Psoas muscle (tissue), 8 donors: ENCODE results near the gene ZHX3. TPM values are rescaled to one million over a fixed set of nuclear protein-coding genes. Genes with fewer than 3 reads are reported as not detected.

Experiments
- ATAC-seq, 4 donors: fragments of 200-7000 bp; cut with Tn5 transposase; one replicate each; pipeline ENCODE4 v1.9.1; 2020; ENCODE audit warnings: moderate library complexity in 3 of 4, mild to moderate bottlenecking in 2 of 4
- DNase-seq, 2 donors: peaks; one replicate each; pipeline ENCODE4 v3.0.0-alpha.2; 2020
- H3K27ac ChIP-seq: fragments of 200-600 bp; one replicate; pipeline ENCODE4 v1.8.0; 2022
- H3K27me3 ChIP-seq, 3 donors: fragments of 200-600 bp in 1 of 3; one replicate each; pipeline versions ENCODE4 v1.6.1 to v1.8.0; 2013 to 2022; ENCODE audit warnings: low read length in 2 of 3, mild to moderate bottlenecking in 2 of 3, moderate library complexity in 1 of 3; ENCODE audit not compliant: insufficient read depth in 3 of 3
- H3K36me3 ChIP-seq, 2 donors: fragments of 200-600 bp in 1 of 2; one replicate each; pipeline versions ENCODE4 v1.6.1 to v1.8.0; 2013 to 2022; ENCODE audit warnings: low read depth in 1 of 2, mild to moderate bottlenecking in 1 of 2, moderate library complexity in 1 of 2; ENCODE audit not compliant: insufficient read depth in 1 of 2
- H3K4me1 ChIP-seq: fragments of 200-600 bp; one replicate; pipeline ENCODE4 v1.8.0; 2022
- H3K4me3 ChIP-seq: fragments of 200-600 bp; one replicate; pipeline ENCODE4 v1.8.0; 2022; ENCODE audit warnings: mild to moderate bottlenecking
- H3K9me3 ChIP-seq: fragments of 200-600 bp; one replicate; pipeline ENCODE4 v1.8.0; 2022
- WGBS, 3 donors: extraction: QIAGEN DNeasy Blood & Tissue Kit; methylation state at CpG; one replicate each; pipeline versions ENCODE4 v1.1.6 to v1.1.7; 2013; 5-methylcytosine and 5-hydroxymethylcytosine counted together
- intact Hi-C, 2 donors: fragments of 100-400 bp; cut with DNase I; formaldehyde crosslinking; loops; one replicate each; pipeline versions ENCODE4 v1.11.0 to v1.14.2; 2022
- polyA plus RNA-seq, 3 donors: library from polyadenylated mRNA; stranded (reverse); fragments of 200-250 nt; gene quantifications; one replicate each; pipeline ENCODE4 v1.2.3, GENCODE V29; 2013
- total RNA-seq, 4 donors: library from RNA; stranded (reverse); fragmentation: NEBNext Ultra II Directional in 2 of 4; extraction: Animal tissue kit (Norgen Biotek cat#: 25700) in 2 of 4; gene quantifications; one replicate each; pipeline versions ENCODE4 v1.2.1 to v1.2.4, GENCODE V29; 2021 to 2023
- TF ChIP-seq, protein P1 (sequence below): fragments of 200-600 bp; IDR thresholded peaks from one replicate; pipeline ENCODE4 v1.8.0; 2022; ENCODE audit warnings: antibody characterized with exemption
- donor health status: healthy with polysubstance abuse.
- donor health status: DM: no; HTN: no; CAD: no; lungs with moderate emphysema.
- donor health status: Bipolar disorder and iron deficiency.
- donor health status: healthy.
- donor health status: DM: yes; HTN: yes; CAD: no.
- donor health status: DM: no; HTN: no; CAD: no.
- donor health status: DM: no; HTN: no; CAD: no.
- donor health status: DM: yes; HTN: yes; CAD: no.

The ZHX3 gene
- total and polyA plus RNA-seq, 7 donors, result 7.0 to 47.7 (median 39.6) TPM

GRCh38 chr20:41228858-41229257 is 88.7 kb downstream of the ZHX3 start:
- intact Hi-C loops, result loop anchor here in 1 of 2 donors (5.0 kb wide), 1 partner anchor 47 kb away; no protein-coding TSS in a partner anchor
- Histone ChIP-seq H3K4me1 (peaks cover 42% of the 10 kb centered on the region), H3K9me3 (no peaks in the 10 kb centered on the region), H3K27ac (no peak overlapping the region), H3K4me3 (no peak overlapping the region), H3K27me3 (no peaks in the 10 kb centered on the region), H3K36me3 (peaks cover 0 to 2% of the 10 kb centered on the region in 2 donors)
- TF ChIP-seq, protein P1, sequence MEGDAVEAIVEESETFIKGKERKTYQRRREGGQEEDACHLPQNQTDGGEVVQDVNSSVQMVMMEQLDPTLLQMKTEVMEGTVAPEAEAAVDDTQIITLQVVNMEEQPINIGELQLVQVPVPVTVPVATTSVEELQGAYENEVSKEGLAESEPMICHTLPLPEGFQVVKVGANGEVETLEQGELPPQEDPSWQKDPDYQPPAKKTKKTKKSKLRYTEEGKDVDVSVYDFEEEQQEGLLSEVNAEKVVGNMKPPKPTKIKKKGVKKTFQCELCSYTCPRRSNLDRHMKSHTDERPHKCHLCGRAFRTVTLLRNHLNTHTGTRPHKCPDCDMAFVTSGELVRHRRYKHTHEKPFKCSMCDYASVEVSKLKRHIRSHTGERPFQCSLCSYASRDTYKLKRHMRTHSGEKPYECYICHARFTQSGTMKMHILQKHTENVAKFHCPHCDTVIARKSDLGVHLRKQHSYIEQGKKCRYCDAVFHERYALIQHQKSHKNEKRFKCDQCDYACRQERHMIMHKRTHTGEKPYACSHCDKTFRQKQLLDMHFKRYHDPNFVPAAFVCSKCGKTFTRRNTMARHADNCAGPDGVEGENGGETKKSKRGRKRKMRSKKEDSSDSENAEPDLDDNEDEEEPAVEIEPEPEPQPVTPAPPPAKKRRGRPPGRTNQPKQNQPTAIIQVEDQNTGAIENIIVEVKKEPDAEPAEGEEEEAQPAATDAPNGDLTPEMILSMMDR, result no peak
- ATAC-seq (no peak), DNase-seq (no peak)

GRCh38 chr20:41226426-41226825 is 91.1 kb downstream of the ZHX3 start:
- ATAC-seq (no peak), DNase-seq (no peak)
- Histone ChIP-seq H3K36me3 (peaks cover 0 to 2% of the 10 kb centered on the region in 2 donors), H3K9me3 (no peaks in the 10 kb centered on the region), H3K4me1 (peaks cover 46% of the 10 kb centered on the region), H3K27me3 (no peaks in the 10 kb centered on the region), H3K4me3 (no peak overlapping the region), H3K27ac (no peak overlapping the region)
- WGBS, 3 donors, result 93 to 100% (median 96%) methylated on average over 1 of the region's 1 CpG
- TF ChIP-seq, protein P1, result no peak
- intact Hi-C loops, result loop anchor here in 1 of 2 donors (5.0 kb wide), 1 partner anchor 44 kb away; no protein-coding TSS in a partner anchor

DNA sequence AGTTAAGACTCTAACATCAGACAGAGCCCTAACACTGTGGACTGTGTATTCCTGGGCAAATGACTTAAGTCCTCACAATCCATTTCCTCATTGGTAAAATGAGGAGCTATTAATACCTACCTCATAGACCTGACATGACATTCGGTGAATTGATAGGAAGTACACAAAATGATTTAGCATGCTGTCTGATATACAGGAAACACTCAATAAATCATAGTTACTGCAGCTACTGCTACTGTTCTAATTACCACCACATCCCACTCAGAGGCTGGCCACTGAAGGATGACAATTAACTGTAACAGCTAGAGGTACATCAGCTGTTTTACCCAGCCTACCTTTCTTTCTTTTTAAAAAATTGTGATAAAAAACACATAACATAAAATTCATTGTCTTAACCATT is 92.4 kb downstream of the ZHX3 start:
- Histone ChIP-seq H3K9me3 (no peaks in the 10 kb centered on the region), H3K36me3 (peaks cover 0 to 2% of the 10 kb centered on the region in 2 donors), H3K4me3 (no peak overlapping the region), H3K4me1 (peaks cover 47% of the 10 kb centered on the region), H3K27ac (no peak overlapping the region), H3K27me3 (no peaks in the 10 kb centered on the region)
- TF ChIP-seq, protein P1, result no peak
- 44 to 75% (median 68%) methylated on average over 1 of the region's 1 CpG for WGBS, 3 donors
- ATAC-seq (no peak), DNase-seq (no peak)
- intact Hi-C loops, result loop anchor here in 1 of 2 donors (5.0 kb wide), 1 partner anchor 43 kb away; no protein-coding TSS in a partner anchor

DNA sequence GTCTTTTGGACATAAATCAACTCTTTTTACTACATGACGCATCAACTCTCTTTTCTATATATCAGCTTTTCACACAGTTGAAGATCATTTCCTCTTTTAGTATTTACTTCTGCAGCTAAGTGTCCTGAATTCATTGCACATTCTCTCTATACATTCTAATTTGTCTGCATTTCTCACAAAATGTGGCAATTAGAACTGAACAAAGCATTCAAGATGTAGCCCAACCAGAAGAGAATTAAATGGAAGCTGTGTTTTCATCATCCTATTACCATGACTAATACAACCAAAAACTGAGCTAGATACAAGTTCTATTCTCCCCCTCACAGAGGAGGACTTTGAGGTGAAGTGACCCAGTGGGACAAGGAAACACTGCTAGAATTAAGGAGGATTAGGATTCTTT is 93.2 kb downstream of the ZHX3 start:
- no peak for ATAC-seq
- Histone ChIP-seq H3K27ac (no peak overlapping the region), H3K36me3 (peaks cover 0 to 2% of the 10 kb centered on the region in 2 donors), H3K9me3 (no peaks in the 10 kb centered on the region), H3K4me1 (peaks cover 39% of the 10 kb centered on the region), H3K4me3 (no peak overlapping the region), H3K27me3 (no peaks in the 10 kb centered on the region)
- TF ChIP-seq, protein P1, result no peak
- DNase-seq, result no peak
- intact Hi-C loops, result no loop called here
- WGBS, 3 donors, result 96 to 100% (median 100%) methylated on average over 1 of the region's 1 CpG

- Histone ChIP-seq H3K9me3 (no peaks in the 10 kb centered on the region), H3K4me1 (peaks cover 30% of the 10 kb centered on the region), H3K36me3 (peaks cover 0 to 2% of the 10 kb centered on the region in 2 donors), H3K27me3 (no peaks in the 10 kb centered on the region), H3K27ac (peak overlapping the region; percentile 0), H3K4me3 (no peak overlapping the region)
- DNase-seq, result no peak
- ATAC-seq, result peak in 1 of 4 donors; percentile 34
- TF ChIP-seq, protein P1, result no peak
- intact Hi-C loops, result no loop called here
Observed at GRCh38 chr20:41223112-41223511, 94.4 kb downstream of the ZHX3 start.
